Neuron (in vitro differentiated cells): ENCODE results near the gene TAAR5.
"Not testable (repeated sequence)": the region's sequence is repeated elsewhere in the genome, so short reads cannot be mapped to it uniquely, and the experiment has no call there.

Source experiments
- H2AFZ ChIP-seq: one replicate; pipeline ENCODE4 v1.6.1; 2013; ENCODE audit warnings: low read depth, mild to moderate bottlenecking, inconsistent platforms, low read length, moderate library complexity
- H3K27me3 ChIP-seq: one replicate; pipeline ENCODE4 v1.6.1; 2013; ENCODE audit warnings: low read length; ENCODE audit not compliant: insufficient read depth
- H3K36me3 ChIP-seq: one replicate; pipeline ENCODE4 v1.6.1; 2013; ENCODE audit warnings: low read length; ENCODE audit not compliant: insufficient read depth
- H3K4me1 ChIP-seq: one replicate; pipeline ENCODE4 v1.6.1; 2013; ENCODE audit warnings: low read length; ENCODE audit not compliant: insufficient read depth
- H3K4me3 ChIP-seq: 2 replicates; pipeline ENCODE4 v1.5.1; 2013; ENCODE audit warnings: mild to moderate bottlenecking, low read length, moderate library complexity
- H3K9me3 ChIP-seq: one replicate; pipeline ENCODE4 v1.6.1; 2013; ENCODE audit warnings: low read length

The TAAR5 gene

DNA sequence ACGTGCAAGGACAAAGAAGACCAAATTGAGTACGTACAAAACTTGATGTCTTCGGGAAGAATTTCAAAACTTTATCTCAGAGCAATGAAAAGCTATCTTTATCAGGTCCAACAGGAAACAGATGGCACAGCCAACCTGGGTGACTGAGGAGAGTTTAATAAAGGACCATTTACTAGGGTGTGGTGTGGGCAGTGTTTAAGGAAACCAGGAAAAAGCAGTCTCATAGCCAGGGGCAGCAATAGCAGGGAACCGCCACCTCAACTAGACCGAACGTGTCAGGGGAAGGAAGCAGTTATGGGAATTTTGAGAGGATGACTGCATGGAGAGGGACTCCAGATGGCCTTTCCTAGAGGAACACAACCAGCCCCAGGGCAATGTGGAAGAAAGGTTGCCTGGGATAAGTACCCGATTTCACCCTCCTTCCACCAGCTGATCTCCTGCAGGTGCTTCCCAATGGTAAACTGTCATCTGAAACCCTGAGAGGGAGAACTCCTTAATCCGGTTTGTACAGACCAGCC lies 15.2 kb upstream of the TAAR5 start:
- Histone ChIP-seq H3K9me3 (no peaks in the 10 kb centered on the region), H3K36me3 (no peaks in the 10 kb centered on the region), H3K4me3 (no peak overlapping the region), H3K4me1 (peaks cover 10% of the 10 kb centered on the region), H3K27me3 (no peaks in the 10 kb centered on the region), H2AFZ (no peak overlapping the region)

DNA sequence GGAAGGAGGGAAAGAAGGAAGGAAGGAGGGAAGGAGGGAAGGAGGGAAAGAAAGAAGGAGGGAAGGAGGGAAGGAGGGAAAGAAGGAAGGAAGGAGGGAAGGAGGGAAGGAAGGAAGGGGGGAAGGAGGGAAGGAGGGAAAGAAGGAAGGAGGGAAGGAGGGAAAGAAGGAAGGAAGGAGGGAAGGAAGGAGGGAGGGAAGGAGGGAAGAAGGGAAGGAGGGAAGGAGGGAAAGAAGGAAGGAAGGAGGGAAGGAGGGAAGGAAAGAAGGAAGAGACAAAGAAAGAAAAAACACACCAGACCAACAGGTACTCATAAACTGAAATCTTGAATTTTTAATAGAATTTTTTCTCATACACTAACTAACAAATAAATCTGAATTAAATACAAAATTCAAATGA lies 11.4 kb upstream of the TAAR5 start:
- not testable (repeated sequence) for H3K4me3 ChIP-seq, H3K9me3 ChIP-seq, H2AFZ ChIP-seq, H3K36me3 ChIP-seq, H3K27me3 ChIP-seq, H3K4me1 ChIP-seq

DNA sequence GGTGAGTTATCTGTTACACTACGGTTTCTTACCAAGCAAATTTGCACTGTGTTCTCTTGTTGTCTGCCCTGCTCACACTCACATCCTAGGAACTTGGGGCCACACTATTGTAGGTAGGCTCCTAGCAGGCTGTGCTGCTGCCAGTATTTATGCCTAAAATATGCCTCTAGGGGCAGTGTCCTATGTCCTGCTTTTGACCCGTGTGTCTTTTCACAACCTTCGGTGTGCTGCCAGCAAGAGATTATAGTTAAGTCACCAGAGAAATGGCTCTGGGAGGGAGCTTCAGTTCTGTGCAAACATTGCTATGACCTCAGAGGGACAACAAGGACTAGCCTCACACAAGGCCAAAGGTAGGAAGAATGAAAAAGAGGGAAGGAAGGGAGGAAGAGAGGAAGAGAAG lies 8.9 kb upstream of the TAAR5 start:
- H3K4me3 ChIP-seq: no peak overlapping the region
- no peaks in the 10 kb centered on the region for H3K36me3 ChIP-seq
- H2AFZ ChIP-seq: no peak overlapping the region
- no peaks in the 10 kb centered on the region for H3K4me1 ChIP-seq
- no peaks in the 10 kb centered on the region for H3K27me3 ChIP-seq
- no peaks in the 10 kb centered on the region for H3K9me3 ChIP-seq

DNA sequence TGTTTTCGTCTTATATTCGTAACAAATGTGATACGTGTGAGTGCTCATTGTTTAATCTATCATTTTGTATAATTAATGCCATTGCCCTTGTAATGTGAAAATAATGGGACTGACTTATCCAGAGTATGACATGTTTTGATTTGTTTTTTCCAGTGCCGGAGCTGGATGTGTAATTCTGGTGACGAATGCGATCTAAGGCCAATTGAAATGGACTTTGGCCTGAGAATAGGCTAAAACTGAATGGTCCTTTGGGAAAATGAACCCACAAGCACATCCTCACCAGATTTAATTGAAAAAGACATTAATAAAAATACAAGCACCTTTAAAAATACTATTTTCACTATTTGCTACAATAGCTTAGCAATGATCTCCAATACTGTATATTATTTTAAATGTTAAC lies 6.7 kb upstream of the TAAR5 start:
- Histone ChIP-seq H3K9me3 (no peaks in the 10 kb centered on the region), H3K4me3 (no peak overlapping the region), H2AFZ (no peak overlapping the region), H3K36me3 (no peaks in the 10 kb centered on the region), H3K4me1 (no peaks in the 10 kb centered on the region), H3K27me3 (no peaks in the 10 kb centered on the region)

DNA sequence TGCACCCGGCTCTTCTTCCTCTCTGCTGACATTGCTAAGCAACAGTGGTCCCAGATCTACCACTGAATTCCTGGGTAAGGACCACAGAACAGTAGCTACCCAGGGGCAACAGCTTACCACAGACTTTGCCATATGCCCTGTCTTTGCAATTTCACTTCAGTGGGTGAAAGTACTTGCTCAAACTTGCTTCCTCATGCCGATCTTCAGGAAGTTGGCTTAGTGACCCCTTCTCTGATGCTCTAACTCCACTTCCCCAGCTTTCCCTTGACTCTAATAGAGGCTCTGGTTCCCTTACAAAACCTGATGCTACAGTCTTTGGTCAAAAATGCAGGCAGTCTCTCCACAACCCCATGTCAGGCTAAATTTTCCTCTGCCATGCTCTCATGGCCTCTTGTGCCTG lies 3.3 kb upstream of the TAAR5 start:
- no peaks in the 10 kb centered on the region for H3K36me3 ChIP-seq
- no peaks in the 10 kb centered on the region for H3K9me3 ChIP-seq
- H3K4me1 ChIP-seq: no peaks in the 10 kb centered on the region
- H3K27me3 ChIP-seq: no peaks in the 10 kb centered on the region
- H3K4me3 ChIP-seq: no peak overlapping the region
- no peak overlapping the region for H2AFZ ChIP-seq

DNA sequence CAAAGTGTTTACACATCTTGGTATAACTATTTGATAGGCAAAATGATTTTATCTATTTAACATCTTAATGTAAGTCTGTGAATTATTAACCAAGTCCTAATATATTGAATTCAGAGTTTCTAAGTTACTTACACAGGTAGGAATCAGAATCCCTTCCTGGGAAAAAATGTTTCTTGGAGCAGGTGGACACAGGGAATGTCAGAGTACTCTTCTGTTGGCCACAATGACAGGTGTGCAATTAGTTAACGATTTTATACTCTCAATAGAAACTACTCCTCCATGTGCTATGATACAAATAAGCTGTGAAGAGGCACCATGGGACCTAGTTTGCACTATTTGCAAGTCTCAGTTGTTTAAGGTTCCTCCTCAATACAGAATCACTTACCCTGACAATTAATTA lies 821 bp upstream of the TAAR5 start:
- Histone ChIP-seq H3K4me1 (no peaks in the 10 kb centered on the region), H3K36me3 (no peaks in the 10 kb centered on the region), H2AFZ (no peak overlapping the region), H3K4me3 (no peak overlapping the region), H3K27me3 (no peaks in the 10 kb centered on the region), H3K9me3 (no peaks in the 10 kb centered on the region)

DNA sequence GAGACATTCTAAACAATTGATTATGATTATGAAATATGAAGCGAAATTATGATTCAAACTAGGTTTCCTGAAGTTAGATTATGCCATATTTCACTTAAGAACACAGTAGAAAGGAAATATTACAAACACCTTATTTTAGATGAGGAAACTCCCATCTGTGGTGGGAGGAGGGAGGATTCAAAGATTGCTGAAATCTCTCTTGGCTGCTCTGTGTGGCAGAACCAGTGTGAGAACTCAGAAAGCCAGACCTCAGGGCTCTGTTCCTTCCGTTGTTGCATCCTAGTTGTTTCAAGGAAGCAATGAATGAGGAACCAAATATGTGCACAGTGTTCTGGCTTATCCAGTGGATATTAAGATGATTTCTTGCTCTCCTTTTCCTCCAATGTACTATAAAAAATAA lies 2.1 kb downstream of the TAAR5 start:
- Histone ChIP-seq H2AFZ (no peak overlapping the region), H3K4me1 (no peaks in the 10 kb centered on the region), H3K36me3 (no peaks in the 10 kb centered on the region), H3K27me3 (no peaks in the 10 kb centered on the region), H3K9me3 (no peaks in the 10 kb centered on the region), H3K4me3 (no peak overlapping the region)

DNA sequence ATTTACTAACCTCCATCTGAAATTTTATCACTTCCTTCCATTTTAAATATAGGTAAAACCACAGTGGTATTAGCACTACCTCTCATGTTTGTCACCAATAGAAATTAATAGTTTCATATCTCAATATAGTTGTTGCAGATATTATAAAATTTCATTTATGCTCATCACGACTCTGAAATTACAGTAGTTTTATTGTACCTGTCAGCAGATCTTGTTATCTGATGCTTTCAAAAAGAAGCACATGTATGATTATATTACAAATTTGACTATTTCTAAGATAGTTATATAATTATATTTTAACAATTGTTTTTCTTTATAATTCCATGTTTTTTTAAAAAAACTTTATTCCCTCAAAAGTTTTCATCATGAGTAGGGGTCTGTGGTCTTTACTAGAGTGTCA lies 4.8 kb downstream of the TAAR5 start:
- Histone ChIP-seq H3K9me3 (peaks cover 2% of the 10 kb centered on the region), H3K27me3 (no peaks in the 10 kb centered on the region), H3K4me1 (no peaks in the 10 kb centered on the region), H2AFZ (no peak overlapping the region), H3K36me3 (no peaks in the 10 kb centered on the region), H3K4me3 (no peak overlapping the region)

DNA sequence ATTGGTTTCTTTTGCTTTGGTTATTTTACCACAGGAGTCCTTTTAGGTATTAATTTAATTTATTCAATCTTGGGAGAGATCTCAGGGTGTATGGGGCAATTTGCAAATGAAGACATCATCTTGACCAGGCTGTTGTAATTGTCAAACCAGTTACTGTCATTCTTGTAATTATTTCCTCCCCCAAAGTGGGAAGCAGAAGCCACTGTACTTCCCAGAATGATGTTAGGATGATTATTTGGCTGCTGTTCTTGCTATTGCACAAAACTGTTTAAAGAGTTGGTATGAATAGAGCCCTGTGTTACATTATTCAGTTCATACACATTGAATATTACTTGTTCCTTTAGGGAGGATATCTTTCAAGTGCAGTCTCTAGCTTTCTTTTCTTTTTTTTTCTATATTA lies 17.8 kb downstream of the TAAR5 start:
- H3K27me3 ChIP-seq: no peaks in the 10 kb centered on the region
- H3K4me3 ChIP-seq: no peak overlapping the region
- H3K9me3 ChIP-seq: no peaks in the 10 kb centered on the region

DNA sequence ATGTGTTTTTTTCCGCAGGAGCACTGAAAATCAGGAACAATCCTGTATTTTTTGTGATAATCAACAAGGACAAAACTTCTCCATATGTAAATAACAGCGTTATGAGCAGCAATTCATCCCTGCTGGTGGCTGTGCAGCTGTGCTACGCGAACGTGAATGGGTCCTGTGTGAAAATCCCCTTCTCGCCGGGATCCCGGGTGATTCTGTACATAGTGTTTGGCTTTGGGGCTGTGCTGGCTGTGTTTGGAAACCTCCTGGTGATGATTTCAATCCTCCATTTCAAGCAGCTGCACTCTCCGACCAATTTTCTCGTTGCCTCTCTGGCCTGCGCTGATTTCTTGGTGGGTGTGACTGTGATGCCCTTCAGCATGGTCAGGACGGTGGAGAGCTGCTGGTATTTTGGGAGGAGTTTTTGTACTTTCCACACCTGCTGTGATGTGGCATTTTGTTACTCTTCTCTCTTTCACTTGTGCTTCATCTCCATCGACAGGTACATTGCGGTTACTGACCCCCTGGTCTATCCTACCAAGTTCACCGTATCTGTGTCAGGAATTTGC lies 19.2 kb downstream of the TAAR5 start, which contains the start of gene TAAR6:
Gene TAAR6, plus strand, starts transcription at position 102 of the 557 bp plus-strand sequence. Its CDS starts 0 bp downstream, at position 102.
- Histone ChIP-seq H3K9me3 (no peaks in the 10 kb centered on the region), H3K4me3 (no peak within 1 kb of the TSS), H3K27me3 (no peaks in the 10 kb centered on the region), H2AFZ (no peak within 1 kb of the TSS), H3K4me1 (peaks cover 2% of the 10 kb centered on the region), H3K36me3 (no peaks in the 10 kb centered on the region)

More for the DNA sequence above, 17.8 kb downstream of the TAAR5 start:
- no peaks in the 10 kb centered on the region for H3K36me3 ChIP-seq
- H3K4me1 ChIP-seq: peaks cover 2% of the 10 kb centered on the region
- H2AFZ ChIP-seq: no peak overlapping the region

DNA sequence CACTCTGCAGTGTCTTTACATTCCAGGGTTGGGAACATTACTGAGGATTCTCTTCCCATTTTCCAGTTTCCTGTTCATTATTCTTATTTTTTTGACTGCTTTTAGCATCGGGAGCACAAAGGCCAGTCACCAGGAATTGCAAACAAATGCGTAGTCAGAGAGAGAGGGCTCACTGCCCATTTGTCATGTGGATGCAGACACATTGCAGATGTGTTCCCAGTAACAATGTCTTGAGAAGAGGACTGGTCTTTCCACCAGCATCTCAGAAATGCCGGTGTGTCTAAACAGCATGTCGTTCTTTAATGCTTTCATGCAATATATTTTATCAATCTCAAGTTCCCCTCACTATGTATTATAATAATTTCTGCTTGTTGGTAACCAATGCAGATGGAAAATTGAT lies 20.4 kb downstream of the TAAR5 start:
- Histone ChIP-seq H3K4me3 (no peak overlapping the region), H3K36me3 (no peaks in the 10 kb centered on the region), H3K4me1 (peaks cover 2% of the 10 kb centered on the region), H3K27me3 (no peaks in the 10 kb centered on the region), H3K9me3 (no peaks in the 10 kb centered on the region), H2AFZ (no peak overlapping the region)

DNA sequence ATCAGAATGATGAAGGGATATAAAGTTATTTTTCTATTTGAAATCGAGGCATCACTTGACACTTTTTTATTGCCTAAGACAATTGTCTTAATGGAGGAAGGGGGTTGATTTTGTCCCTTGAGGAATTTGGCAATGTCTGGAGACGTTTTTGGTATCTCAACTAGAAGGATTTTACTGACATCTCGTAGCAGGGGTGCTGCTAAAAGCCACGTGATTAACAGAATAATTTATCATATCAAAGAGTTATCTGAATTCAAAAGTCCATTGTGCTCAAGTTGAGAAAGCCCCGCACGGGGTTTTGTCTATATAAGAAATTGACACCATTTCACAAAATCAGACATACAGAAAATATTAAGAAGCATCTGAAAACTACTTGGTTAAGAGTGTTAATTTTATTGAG lies 20.9 kb downstream of the TAAR5 start:
- no peaks in the 10 kb centered on the region for H3K36me3 ChIP-seq
- H3K27me3 ChIP-seq: no peaks in the 10 kb centered on the region
- H3K4me3 ChIP-seq: no peak overlapping the region

DNA sequence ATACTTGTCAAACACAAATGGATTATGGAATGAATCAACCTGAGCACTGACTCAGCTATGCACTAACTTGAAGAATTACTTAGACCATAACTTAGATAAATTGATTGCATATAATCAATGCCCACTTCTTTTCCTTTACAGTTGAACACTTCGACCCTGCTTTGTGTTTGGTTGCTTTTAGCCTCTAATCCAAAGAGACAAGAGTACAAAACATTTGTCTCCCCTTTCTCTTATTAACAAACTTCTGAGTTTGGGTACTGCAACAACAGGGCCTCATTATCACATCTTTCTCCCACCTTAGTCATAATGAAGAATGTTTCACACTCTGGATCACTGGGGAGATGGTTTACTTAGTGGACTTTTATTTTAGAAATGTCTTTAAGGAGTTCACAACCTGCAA lies 22.0 kb downstream of the TAAR5 start:
- Histone ChIP-seq H3K36me3 (no peaks in the 10 kb centered on the region), H2AFZ (no peak overlapping the region), H3K4me3 (no peak overlapping the region), H3K4me1 (peaks cover 2% of the 10 kb centered on the region), H3K27me3 (no peaks in the 10 kb centered on the region), H3K9me3 (no peaks in the 10 kb centered on the region)

More for the DNA sequence above, 20.9 kb downstream of the TAAR5 start:
- H3K9me3 ChIP-seq: no peaks in the 10 kb centered on the region
- H2AFZ ChIP-seq: no peak overlapping the region
- peaks cover 2% of the 10 kb centered on the region for H3K4me1 ChIP-seq

DNA sequence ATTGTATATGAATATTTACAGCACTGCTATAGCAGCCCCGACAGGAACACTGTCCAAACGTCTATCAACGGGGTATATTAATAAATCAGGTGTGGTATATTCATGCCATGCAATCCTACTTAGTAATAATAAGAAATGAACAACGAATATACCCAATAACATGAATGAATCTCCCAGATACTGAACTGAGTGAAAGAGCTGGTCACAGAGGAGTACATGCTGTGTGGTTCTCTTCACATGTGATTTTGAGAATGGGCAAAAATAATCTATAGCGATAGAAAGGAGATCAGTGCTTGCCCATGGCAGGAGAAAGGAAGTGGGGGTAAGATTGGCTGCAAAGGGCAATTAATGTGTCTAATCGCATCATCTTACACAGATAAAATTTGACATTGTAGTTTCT lies 23.1 kb downstream of the TAAR5 start:
- H2AFZ ChIP-seq: no peak overlapping the region
- no peaks in the 10 kb centered on the region for H3K27me3 ChIP-seq
- peaks cover 2% of the 10 kb centered on the region for H3K4me1 ChIP-seq
- H3K4me3 ChIP-seq: no peak overlapping the region
- H3K36me3 ChIP-seq: no peaks in the 10 kb centered on the region
- H3K9me3 ChIP-seq: no peaks in the 10 kb centered on the region
